Panc1 (cell line): ENCODE results near the gene TFEB. TPM values are rescaled to one million over a fixed set of nuclear protein-coding genes. Genes with fewer than 3 reads are reported as not detected.

Experiments
- ATAC-seq: fragments of 200-7000 bp; cut with Tn5 transposase; 2 replicates; pipeline ENCODE4 v1.9.1; 2020; ENCODE audit warnings: mild to moderate bottlenecking, moderate library complexity
- BruUV-seq: library from RNA; stranded (reverse); fragments of 400-500 nt; replicated peaks from 2 replicates; lab custom pipeline; 2021; lab: Mats Ljungman, UMichigan
- CTCF ChIA-PET: fragments of 300-600 bp; sonication (Branson Sonifier 250); formaldehyde crosslinking; loops from one replicate; lab custom pipeline; 2022; ENCODE audit warnings: antibody characterized with exemption; lab: Charles Lee
- POLR2A ChIA-PET: fragments of 300-600 bp; sonication (Branson Sonifier 250); formaldehyde crosslinking; loops from one replicate; lab custom pipeline; 2022; ENCODE audit warnings: antibody characterized with exemption; lab: Charles Lee
- DNase-seq: peaks from one replicate; pipeline ENCODE4 v3.0.0-alpha.2; 2010; ENCODE audit warnings: low read depth, low spot score
- H3K27ac ChIP-seq: 2 replicates; pipeline ENCODE4 v1.5.1; 2011; ENCODE audit warnings: mild to moderate bottlenecking, low read length, inconsistent platforms
- H3K27me3 ChIP-seq: fragments of 200-500 bp; sonication (Bioruptor generic); 2 replicates; pipeline ENCODE4 v1.6.0; 2014; ENCODE audit warnings: low read length, inconsistent platforms; ENCODE audit not compliant: control insufficient read depth, insufficient read depth
- H3K36me3 ChIP-seq: fragments of 200-500 bp; sonication (Bioruptor generic); 2 replicates; pipeline ENCODE4 v1.5.1; 2014; ENCODE audit warnings: inconsistent platforms, mild to moderate bottlenecking, low read length, moderate library complexity; ENCODE audit not compliant: control insufficient read depth, insufficient read depth
- H3K4me1 ChIP-seq: 2 replicates; pipeline ENCODE4 v1.5.1; 2011; ENCODE audit warnings: inconsistent platforms, mild to moderate bottlenecking, low read length, moderate library complexity; ENCODE audit not compliant: control insufficient read depth, insufficient read depth
- H3K4me3 ChIP-seq, 2 experiments: 2 replicates each; pipeline ENCODE4 v1.5.1; 2011 to 2012; ENCODE audit warnings: low read depth in 2 of 2, low read length in 2 of 2, mild to moderate bottlenecking in 2 of 2, inconsistent platforms in 1 of 2, moderate library complexity in 1 of 2
- H3K9me3 ChIP-seq: fragments of 200-500 bp; sonication (Bioruptor generic); 2 replicates; pipeline ENCODE4 v1.5.1; 2014; ENCODE audit warnings: low read depth, mild to moderate bottlenecking, inconsistent platforms, low read length, moderate library complexity; ENCODE audit not compliant: control insufficient read depth, insufficient read depth
- CTCF ChIP-seq: fragments of 450-650 bp; IDR thresholded peaks from 2 replicates; pipeline ENCODE4 v1.5.1; 2017; ENCODE audit warnings: mild to moderate bottlenecking
- POLR2AphosphoS5 ChIP-seq: IDR thresholded peaks from 2 replicates; pipeline ENCODE4 v1.6.1; 2012; ENCODE audit warnings: mild to moderate bottlenecking, low read depth, low read length, moderate library complexity
- SIN3A ChIP-seq: IDR thresholded peaks from 2 replicates; pipeline ENCODE4 v1.6.1; 2012; ENCODE audit warnings: low read depth, mild to moderate bottlenecking, low read length, moderate library complexity, borderline replicate concordance; ENCODE audit not compliant: insufficient read depth
- TCF7L2 ChIP-seq: IDR thresholded peaks from 2 replicates; pipeline ENCODE4 v1.6.1; 2011; ENCODE audit warnings: mild to moderate bottlenecking, low read depth, low read length, inconsistent platforms
- in situ Hi-C: cut with HindIII; loops from 2 replicates; pipeline ENCODE4 v1.10.0; 2016; ENCODE audit warnings: low sequenced_read_pairs, low pct_unique_long_range_greater_than_20kb
- intact Hi-C: fragments of 100-400 bp; cut with micrococcal nuclease; formaldehyde crosslinking; loops from one replicate; pipeline ENCODE4 v1.10.0; 2022; ENCODE audit not compliant: unreplicated experiment
- total RNA-seq: library from RNA; stranded (reverse); gene quantifications from one replicate; pipeline ENCODE4 v1.2.1, GENCODE V29; 2021; ENCODE audit not compliant: unreplicated experiment
- TF ChIP-seq, protein P1 (sequence below), 2 experiments: IDR thresholded peaks; 2 replicates each; pipeline ENCODE4 v1.6.1; 2011 to 2012; ENCODE audit warnings: low read depth in 2 of 2, control low read depth in 1 of 2, low read length in 1 of 2, mild to moderate bottlenecking in 1 of 2, moderate library complexity in 1 of 2; ENCODE audit not compliant: insufficient read depth in 1 of 2

TFEB gene
- total RNA-seq, 1 experiment from 2014 or later: 13.3 TPM

GRCh38 chr6:41651246-41651961 is 84.0 kb downstream of the TFEB start:
- no peak overlapping the region for H3K4me3 ChIP-seq
- no TSS peak for BruUV-seq
- no peaks in the 10 kb centered on the region for H3K27me3 ChIP-seq
- in situ Hi-C loops: no loop called here
- intact Hi-C loops: no loop called here
- ATAC-seq (no peak), DNase-seq (no peak)
- no peaks in the 10 kb centered on the region for H3K9me3 ChIP-seq
- peaks cover 5% of the 10 kb centered on the region for H3K4me1 ChIP-seq
- CTCF ChIA-PET: interaction anchor here (0.6 to 1.2 kb wide), 3 partner anchors 11 to 49 kb away, joined by 3 to 6 read pairs (median 5); no protein-coding TSS in a partner anchor
- no peak for TF ChIP-seq SIN3A
- TF ChIP-seq POLR2AphosphoS5: no peak
- TF ChIP-seq CTCF: no peak
- TF ChIP-seq TCF7L2: no peak
- TF ChIP-seq, protein P1, sequence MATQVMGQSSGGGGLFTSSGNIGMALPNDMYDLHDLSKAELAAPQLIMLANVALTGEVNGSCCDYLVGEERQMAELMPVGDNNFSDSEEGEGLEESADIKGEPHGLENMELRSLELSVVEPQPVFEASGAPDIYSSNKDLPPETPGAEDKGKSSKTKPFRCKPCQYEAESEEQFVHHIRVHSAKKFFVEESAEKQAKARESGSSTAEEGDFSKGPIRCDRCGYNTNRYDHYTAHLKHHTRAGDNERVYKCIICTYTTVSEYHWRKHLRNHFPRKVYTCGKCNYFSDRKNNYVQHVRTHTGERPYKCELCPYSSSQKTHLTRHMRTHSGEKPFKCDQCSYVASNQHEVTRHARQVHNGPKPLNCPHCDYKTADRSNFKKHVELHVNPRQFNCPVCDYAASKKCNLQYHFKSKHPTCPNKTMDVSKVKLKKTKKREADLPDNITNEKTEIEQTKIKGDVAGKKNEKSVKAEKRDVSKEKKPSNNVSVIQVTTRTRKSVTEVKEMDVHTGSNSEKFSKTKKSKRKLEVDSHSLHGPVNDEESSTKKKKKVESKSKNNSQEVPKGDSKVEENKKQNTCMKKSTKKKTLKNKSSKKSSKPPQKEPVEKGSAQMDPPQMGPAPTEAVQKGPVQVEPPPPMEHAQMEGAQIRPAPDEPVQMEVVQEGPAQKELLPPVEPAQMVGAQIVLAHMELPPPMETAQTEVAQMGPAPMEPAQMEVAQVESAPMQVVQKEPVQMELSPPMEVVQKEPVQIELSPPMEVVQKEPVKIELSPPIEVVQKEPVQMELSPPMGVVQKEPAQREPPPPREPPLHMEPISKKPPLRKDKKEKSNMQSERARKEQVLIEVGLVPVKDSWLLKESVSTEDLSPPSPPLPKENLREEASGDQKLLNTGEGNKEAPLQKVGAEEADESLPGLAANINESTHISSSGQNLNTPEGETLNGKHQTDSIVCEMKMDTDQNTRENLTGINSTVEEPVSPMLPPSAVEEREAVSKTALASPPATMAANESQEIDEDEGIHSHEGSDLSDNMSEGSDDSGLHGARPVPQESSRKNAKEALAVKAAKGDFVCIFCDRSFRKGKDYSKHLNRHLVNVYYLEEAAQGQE (IDR thresholded peaks at IDR 0.05; ENCODE audit: insufficient read depth in 1 of 2, low read depth in 2 of 2, low read length in 1 of 2): no peak
- H3K36me3 ChIP-seq: no peaks in the 10 kb centered on the region
- POLR2A ChIA-PET: no interaction called here
- H3K27ac ChIP-seq: no peak overlapping the region

- in situ Hi-C loops: no loop called here
- intact Hi-C loops: no loop called here
- Histone ChIP-seq H3K36me3 (no peaks in the 10 kb centered on the region), H3K9me3 (no peaks in the 10 kb centered on the region), H3K27me3 (no peaks in the 10 kb centered on the region), H3K4me3 (no peak overlapping the region), H3K27ac (no peak overlapping the region), H3K4me1 (peaks cover 3% of the 10 kb centered on the region; the same call in 1 of the 2 replicates)
- ATAC-seq (no peak), DNase-seq (no peak)
- no TSS peak for BruUV-seq
- POLR2A ChIA-PET: no interaction called here
- no peak for TF ChIP-seq SIN3A
- no peak for TF ChIP-seq POLR2AphosphoS5
- TF ChIP-seq, protein P1 (IDR thresholded peaks at IDR 0.05; ENCODE audit: insufficient read depth in 1 of 2, low read depth in 2 of 2, low read length in 1 of 2): no peak
- TF ChIP-seq CTCF: no peak
- CTCF ChIA-PET: interaction anchor here (0.6 to 1.2 kb wide), 3 partner anchors 48 to 412 kb away, joined by 5 to 6 read pairs (median 6); no protein-coding TSS in a partner anchor
These were observed 85.3 kb downstream of the TFEB start for GRCh38 chr6:41650120-41650519.
